A673 (cell line): ENCODE results near the gene BAIAP3. TPM values are rescaled to one million over a fixed set of nuclear protein-coding genes. Genes with fewer than 3 reads are reported as not detected.

Experiments
- BruUV-seq: library from RNA; stranded (reverse); fragments of 400-500 nt; replicated peaks from 2 replicates; lab custom pipeline; 2021; lab: Mats Ljungman, UMichigan
- CTCF ChIA-PET: fragments of 300-600 bp; sonication (Branson Sonifier 250); formaldehyde crosslinking; loops from one replicate; lab custom pipeline; 2022; ENCODE audit warnings: antibody characterized with exemption; lab: Charles Lee
- POLR2A ChIA-PET: fragments of 300-600 bp; sonication (Branson Sonifier 250); formaldehyde crosslinking; loops from one replicate; lab custom pipeline; 2022; ENCODE audit warnings: antibody characterized with exemption; ENCODE audit not compliant: low non-redundant PET; lab: Charles Lee
- DNase-seq: peaks from one replicate; pipeline ENCODE4 v3.0.0-alpha.2; 2015; ENCODE audit warnings: low spot score
- H3K27ac ChIP-seq: fragments of 200-600 bp; sonication (generic); 2 replicates; pipeline ENCODE4 v1.5.1; 2016; ENCODE audit warnings: mixed run types, low read depth, mild to moderate bottlenecking, mixed read lengths, antibody characterized with exemption, low read length; ENCODE audit not compliant: poor library complexity, severe bottlenecking
- H3K27me3 ChIP-seq: fragments of 200-600 bp; sonication (generic); replicated peaks from 2 replicates; pipeline ENCODE4 v1.6.1; 2017; ENCODE audit warnings: mixed run types, low read depth, mild to moderate bottlenecking, mixed read lengths, antibody characterized with exemption, low read length; ENCODE audit not compliant: insufficient read depth, poor library complexity
- H3K36me3 ChIP-seq: fragments of 200-600 bp; sonication (generic); 2 replicates; pipeline ENCODE4 v1.6.1; 2016; ENCODE audit warnings: mixed run types, mild to moderate bottlenecking, mixed read lengths, antibody characterized with exemption, low read length; ENCODE audit not compliant: insufficient read depth, poor library complexity, severe bottlenecking
- H3K4me1 ChIP-seq: fragments of 200-600 bp; sonication (generic); 2 replicates; pipeline ENCODE4 v1.6.1; 2017; ENCODE audit warnings: mixed run types, mild to moderate bottlenecking, mixed read lengths, antibody characterized with exemption, low read length; ENCODE audit not compliant: insufficient read depth, poor library complexity, severe bottlenecking
- H3K4me3 ChIP-seq: fragments of 200-600 bp; sonication (generic); 2 replicates; pipeline ENCODE4 v1.5.1; 2016; ENCODE audit warnings: low read depth, mixed run types, mild to moderate bottlenecking, mixed read lengths, low read length; ENCODE audit not compliant: poor library complexity, severe bottlenecking
- H3K9me3 ChIP-seq: fragments of 200-600 bp; sonication (generic); 2 replicates; pipeline ENCODE4 v1.6.1; 2016; ENCODE audit warnings: mixed run types, low read depth, mild to moderate bottlenecking, mixed read lengths, antibody characterized with exemption, low read length; ENCODE audit not compliant: poor library complexity, severe bottlenecking
- CTCF ChIP-seq: fragments of 300-800, 200-600 bp; sonication (generic); conservative IDR thresholded peaks from 2 replicates; pipeline ENCODE4 v1.5.1; 2017; ENCODE audit warnings: low read depth, mild to moderate bottlenecking, antibody characterized with exemption, low read length, moderate library complexity, mixed read lengths
- EZH2 ChIP-seq: fragments of 200-600 bp; sonication (generic); IDR thresholded peaks from 2 replicates; pipeline ENCODE4 v1.6.1; 2017; ENCODE audit warnings: borderline replicate concordance, low read depth, mild to moderate bottlenecking, mixed read lengths, antibody characterized with exemption, low read length; ENCODE audit not compliant: poor library complexity, severe bottlenecking
- intact Hi-C: fragments of 100-400 bp; cut with micrococcal nuclease; formaldehyde crosslinking; loops from one replicate; pipeline ENCODE4 v1.10.0; 2022; ENCODE audit not compliant: unreplicated experiment
- total RNA-seq: library from RNA; stranded (reverse); gene quantifications from 2 replicates; pipeline ENCODE4 v1.2.3, GENCODE V29; 2021

BAIAP3 gene
- total RNA-seq, 1 experiment from 2014 or later = 2.0 TPM

GRCh38 chr16:1348926-1349325 is 15.5 kb downstream of the BAIAP3 start:
- Histone ChIP-seq H3K27me3 (no peaks in the 10 kb centered on the region), H3K27ac (no peak overlapping the region), H3K4me1 (peaks cover 11% of the 10 kb centered on the region), H3K36me3 (peaks cover 4% of the 10 kb centered on the region), H3K4me3 (no peak overlapping the region), H3K9me3 (no peaks in the 10 kb centered on the region)
- intact Hi-C loops = no loop called here
- no peak for DNase-seq
- TF ChIP-seq CTCF = no peak
- no peak for TF ChIP-seq EZH2
- BruUV-seq = no TSS peak
- CTCF ChIA-PET = interaction anchor here (0.6 kb wide), 1 partner anchor 18 kb away, joined by 3 read pairs; no protein-coding TSS in a partner anchor
- POLR2A ChIA-PET = interaction anchor here (0.6 kb wide), 1 partner anchor 32 kb away, joined by 6 read pairs; no protein-coding TSS in a partner anchor

- no peak overlapping the region for H3K4me3 ChIP-seq
- no peaks in the 10 kb centered on the region for H3K27me3 ChIP-seq
- CTCF ChIA-PET = no interaction called here
- POLR2A ChIA-PET = no interaction called here
- no peak for TF ChIP-seq CTCF
- no peak for TF ChIP-seq EZH2
- no peaks in the 10 kb centered on the region for H3K9me3 ChIP-seq
- H3K4me1 ChIP-seq = peaks cover 11% of the 10 kb centered on the region
- H3K36me3 ChIP-seq = peaks cover 4% of the 10 kb centered on the region
- H3K27ac ChIP-seq = no peak overlapping the region
- no peak for DNase-seq
- no TSS peak for BruUV-seq
- intact Hi-C loops = no loop called here
Measured at GRCh38 chr16:1349351-1349750, 15.9 kb downstream of the BAIAP3 start.

- H3K4me1 ChIP-seq = peaks cover 11% of the 10 kb centered on the region
- no TSS peak for BruUV-seq
- intact Hi-C loops = no loop called here
- DNase-seq = no peak
- ChIA-PET CTCF (no interaction called here), POLR2A (no interaction called here)
- TF ChIP-seq EZH2 (no peak), CTCF (no peak)
- no peaks in the 10 kb centered on the region for H3K27me3 ChIP-seq
- no peak overlapping the region for H3K27ac ChIP-seq
- H3K36me3 ChIP-seq = peaks cover 4% of the 10 kb centered on the region
- H3K9me3 ChIP-seq = no peaks in the 10 kb centered on the region
- no peak overlapping the region for H3K4me3 ChIP-seq
Measured at GRCh38 chr16:1349951-1350350, 16.5 kb downstream of the BAIAP3 start.
